Right forelimb (tissue), 1 donor: ENCODE results near the gene SUPT3H.
"Not testable (repeated sequence)": the region's sequence is repeated elsewhere in the genome, so short reads cannot be mapped to it uniquely, and the experiment has no call there.

Experiments used
- DNase-seq: peaks from one replicate; pipeline ENCODE4 v3.0.0-alpha.2; 2018

SUPT3H gene

GRCh38 chr6:45170309-45170708 lies 207.4 kb downstream of the SUPT3H start:
- DNase-seq = no peak

DNA sequence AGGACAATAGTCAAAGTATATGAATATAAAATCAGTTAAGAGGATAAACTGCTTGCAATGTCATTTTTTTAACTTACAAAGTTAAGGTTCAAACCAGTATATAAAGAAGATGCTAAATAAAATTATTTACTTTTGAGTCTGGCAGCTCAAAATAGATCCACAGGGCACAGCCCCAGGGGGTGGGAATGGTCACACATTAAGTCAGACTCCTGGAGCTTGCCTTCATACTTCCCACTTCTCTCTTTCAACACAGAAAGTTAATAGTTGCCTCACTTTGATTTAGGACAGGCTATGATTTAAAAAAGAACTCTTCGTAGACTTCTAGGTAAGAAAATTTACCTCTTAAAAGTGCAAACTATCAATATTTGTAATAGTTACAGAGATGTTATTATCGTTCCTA lies 207.9 kb downstream of the SUPT3H start:
- DNase-seq = no peak

GRCh38 chr6:45163952-45164766 lies 213.6 kb downstream of the SUPT3H start:
- DNase-seq = no peak

- DNase-seq = no peak
Observed at GRCh38 chr6:45160305-45160704, 217.4 kb downstream of the SUPT3H start.

DNA sequence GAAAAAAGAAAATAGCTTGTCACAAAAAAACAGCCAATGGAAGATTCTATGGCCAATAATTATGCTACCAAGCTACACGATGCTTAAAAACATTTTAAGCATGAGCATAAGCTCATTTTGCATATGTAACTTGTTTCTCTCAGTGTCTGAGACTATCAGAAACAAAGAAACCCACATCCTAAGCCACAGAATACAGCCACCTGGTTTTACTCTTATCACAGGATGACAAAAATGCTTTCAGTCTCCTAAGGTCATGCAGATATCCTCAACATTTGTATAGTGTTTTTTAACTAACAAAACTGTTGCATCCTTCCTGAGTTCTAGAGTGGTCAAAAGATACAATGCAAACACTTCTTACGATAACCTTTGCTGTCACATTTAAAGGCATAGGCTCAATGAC lies 221.7 kb downstream of the SUPT3H start:
- no peak for DNase-seq

GRCh38 chr6:45155341-45155894 lies 222.3 kb downstream of the SUPT3H start:
- DNase-seq = no peak

- DNase-seq = no peak
Observed at GRCh38 chr6:45154679-45155078, 223.1 kb downstream of the SUPT3H start.

- DNase-seq = no peak
Observed at GRCh38 chr6:45148711-45149341, 228.9 kb downstream of the SUPT3H start.

DNA sequence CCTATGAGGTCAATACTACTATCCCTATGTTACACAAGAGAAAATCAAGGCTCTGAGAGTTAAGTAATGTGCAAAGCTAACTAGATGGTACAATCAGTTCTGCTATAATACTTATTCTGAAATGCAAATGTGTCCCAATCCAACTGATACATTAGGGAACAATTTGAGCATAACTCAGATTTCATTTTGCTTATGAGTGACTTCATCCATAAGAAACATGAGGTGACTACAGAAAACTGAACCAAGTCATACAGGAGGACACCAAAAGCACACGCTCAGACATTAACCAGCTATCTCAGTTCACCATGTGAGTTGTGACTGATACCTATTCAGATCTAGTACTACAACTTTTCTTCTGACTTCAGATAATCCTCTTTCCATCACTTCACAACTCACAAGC lies 229.5 kb downstream of the SUPT3H start:
- DNase-seq = no peak

DNA sequence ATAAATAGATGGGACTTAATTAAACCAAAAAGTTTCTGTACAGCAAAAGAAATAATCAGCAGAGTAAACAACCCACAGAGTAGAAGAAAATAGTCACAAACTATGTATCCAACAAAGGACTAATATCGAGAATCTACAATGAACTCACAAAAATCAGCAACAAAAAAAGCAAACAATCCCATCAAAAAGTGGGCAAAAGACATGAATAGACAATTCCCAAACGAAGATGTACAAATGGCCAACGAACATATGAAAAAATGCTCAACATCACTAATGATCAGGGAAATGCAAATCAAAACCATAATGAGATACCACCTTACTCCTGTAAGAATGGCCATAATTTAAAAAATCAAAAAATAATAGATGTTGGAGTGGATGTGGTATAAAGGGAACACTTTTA lies 232.1 kb downstream of the SUPT3H start:
- not testable (repeated sequence) for DNase-seq

- no peak for DNase-seq
Observed at GRCh38 chr6:45138765-45139164, 239.0 kb downstream of the SUPT3H start.

GRCh38 chr6:45136495-45136894 lies 241.2 kb downstream of the SUPT3H start:
- DNase-seq = no peak

DNA sequence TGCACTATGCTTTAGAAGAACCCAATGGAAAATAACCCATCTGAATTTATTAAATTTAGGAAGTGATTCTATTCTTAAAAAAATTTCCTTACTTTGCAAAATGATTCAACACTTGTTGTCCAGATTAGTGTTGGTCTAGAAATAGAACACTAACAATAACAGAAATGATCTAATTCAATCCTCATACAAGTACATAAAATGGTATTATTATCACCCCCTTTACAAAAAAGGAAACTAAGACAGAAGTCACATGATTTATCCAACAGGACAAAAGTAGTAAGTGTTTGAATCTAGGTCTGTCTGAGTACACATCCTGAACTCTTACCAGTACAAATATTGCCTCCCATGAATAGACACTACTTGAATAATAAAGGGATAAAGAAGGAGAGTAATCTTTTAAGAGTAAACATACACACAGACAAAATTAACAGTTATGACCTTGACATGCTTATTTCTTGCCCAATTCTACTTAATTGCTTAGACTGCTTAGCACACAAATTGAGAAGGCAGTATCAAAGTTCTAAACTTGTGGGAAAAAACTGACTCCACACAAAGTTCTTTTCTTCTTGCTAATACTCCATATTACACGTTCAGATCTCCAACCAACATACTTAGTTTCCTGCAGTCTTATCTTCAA lies 245.0 kb downstream of the SUPT3H start:
- no peak for DNase-seq

DNA sequence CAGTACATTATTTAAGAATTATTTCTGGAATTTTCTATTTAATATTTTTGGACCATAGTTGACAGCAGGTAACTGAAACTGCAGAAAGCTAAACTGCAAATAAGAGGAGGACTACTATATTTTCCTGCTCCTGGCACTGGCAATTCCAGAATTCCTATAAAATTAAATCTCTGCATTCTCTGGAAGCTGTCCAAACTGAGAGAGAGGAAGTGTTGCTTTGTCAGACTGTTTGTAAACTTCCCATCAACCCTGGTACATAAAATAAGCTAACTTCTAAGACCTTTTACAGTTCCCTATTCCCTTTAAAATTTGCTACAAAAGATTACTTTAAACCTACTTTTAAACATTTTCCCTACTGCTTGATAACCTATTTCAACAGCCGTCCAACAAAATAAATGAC lies 245.7 kb downstream of the SUPT3H start:
- no peak for DNase-seq

- DNase-seq = no peak
Observed at GRCh38 chr6:45129051-45129450, 248.7 kb downstream of the SUPT3H start.

- no peak for DNase-seq
Observed at GRCh38 chr6:45127185-45127584, 250.5 kb downstream of the SUPT3H start.

DNA sequence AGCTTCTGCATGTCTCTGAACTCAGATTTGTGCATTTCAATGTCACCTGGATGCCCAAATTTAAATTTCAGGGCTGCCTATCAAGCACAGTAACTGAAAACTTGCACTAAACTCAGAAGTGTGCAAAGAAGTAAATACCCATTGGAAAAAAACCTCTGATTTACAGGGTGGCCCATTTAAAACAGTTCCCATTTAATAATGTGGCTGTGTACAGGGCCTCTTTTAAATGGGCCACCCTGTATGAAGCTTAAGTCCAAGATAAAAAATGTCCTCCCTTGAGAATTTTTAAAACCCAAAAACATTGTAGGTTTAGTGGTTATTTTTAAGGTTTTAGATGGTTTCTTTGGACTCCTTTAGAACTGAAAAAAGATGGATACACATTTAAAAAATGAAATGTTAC lies 251.7 kb downstream of the SUPT3H start:
- DNase-seq = no peak

DNA sequence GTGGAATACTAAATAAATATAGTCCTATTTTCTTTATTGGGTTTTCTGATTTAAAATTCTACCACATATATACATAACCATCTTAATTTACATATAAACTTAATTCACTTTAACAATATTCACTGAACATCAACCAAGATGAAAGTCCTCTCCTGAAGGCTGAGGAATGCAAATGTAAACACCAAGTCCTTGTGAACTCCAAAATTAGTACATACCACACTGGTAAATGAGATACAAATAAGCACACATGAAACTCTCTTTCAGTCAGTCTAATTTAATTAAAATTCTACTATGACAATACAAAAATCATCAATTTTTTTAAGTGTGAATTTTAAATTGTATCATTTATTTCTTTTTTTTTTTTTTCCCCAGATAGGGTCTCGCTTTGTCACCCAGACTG lies 254.7 kb downstream of the SUPT3H start:
- DNase-seq = no peak

- DNase-seq = no peak
Observed at GRCh38 chr6:45118754-45119153, 259.0 kb downstream of the SUPT3H start.

DNA sequence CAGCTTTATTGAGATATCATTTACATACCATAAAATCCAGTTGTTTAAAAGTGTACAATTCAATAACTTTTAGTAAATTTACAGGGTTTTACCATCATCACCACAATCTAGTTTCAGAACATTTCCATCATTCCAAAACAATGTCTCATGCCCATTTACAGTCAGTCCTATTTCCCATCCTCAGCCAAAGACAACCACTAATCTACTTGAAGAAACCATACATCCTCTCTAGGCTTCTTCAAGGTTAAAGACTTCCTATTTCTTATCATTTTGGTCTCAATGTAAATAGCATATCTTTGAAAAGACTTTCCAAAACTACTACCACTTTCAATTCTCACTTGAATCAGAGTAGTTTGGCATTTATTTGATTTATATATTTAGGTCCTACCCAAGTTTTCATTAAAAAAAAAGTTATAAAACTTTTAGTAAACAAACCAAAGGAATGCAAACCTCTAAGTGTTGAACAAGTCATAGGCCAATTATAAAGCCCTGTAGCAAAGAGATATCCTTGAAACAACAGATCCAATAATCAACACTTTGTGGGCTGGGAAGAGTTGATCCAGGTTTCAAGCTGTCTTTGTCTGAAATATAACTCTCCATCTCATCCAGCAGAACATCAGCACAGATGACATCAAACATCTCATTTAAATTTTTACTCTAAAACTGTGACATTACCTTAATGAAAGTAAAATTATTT lies 260.9 kb downstream of the SUPT3H start:
- DNase-seq = no peak

GRCh38 chr6:45115696-45116095 lies 262.0 kb downstream of the SUPT3H start:
- no peak for DNase-seq

- no peak for DNase-seq
Observed at GRCh38 chr6:45112711-45113110, 265.0 kb downstream of the SUPT3H start.

DNA sequence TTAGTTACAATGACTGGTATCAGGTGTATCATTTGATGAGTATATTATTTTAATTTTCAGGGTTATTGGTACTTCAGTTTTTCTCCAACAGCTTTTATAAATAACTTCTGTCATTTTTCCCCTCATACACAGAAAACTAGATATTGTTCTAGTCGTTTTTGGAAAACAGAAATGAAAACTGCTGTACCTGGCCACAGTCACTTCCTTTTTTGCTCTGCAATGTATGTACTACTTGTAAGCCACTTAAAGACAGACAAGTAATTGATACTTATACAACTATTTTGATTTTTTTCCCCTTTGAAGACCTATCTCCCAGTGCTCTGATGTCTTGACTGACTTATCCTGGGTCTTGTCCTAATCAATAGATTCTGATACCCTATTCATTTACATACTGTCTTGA lies 268.2 kb downstream of the SUPT3H start:
- no peak for DNase-seq
